HG03060 (cell line): ENCODE results near the gene WDR38.

Experiments used
- ATAC-seq: cut with Tn5 transposase; IDR thresholded peaks from one replicate; pipeline ENCODE4 v1.9.1; 2021; ENCODE audit warnings: low read depth, moderate number of reproducible peaks; ENCODE audit not compliant: unreplicated experiment

Gene WDR38

DNA sequence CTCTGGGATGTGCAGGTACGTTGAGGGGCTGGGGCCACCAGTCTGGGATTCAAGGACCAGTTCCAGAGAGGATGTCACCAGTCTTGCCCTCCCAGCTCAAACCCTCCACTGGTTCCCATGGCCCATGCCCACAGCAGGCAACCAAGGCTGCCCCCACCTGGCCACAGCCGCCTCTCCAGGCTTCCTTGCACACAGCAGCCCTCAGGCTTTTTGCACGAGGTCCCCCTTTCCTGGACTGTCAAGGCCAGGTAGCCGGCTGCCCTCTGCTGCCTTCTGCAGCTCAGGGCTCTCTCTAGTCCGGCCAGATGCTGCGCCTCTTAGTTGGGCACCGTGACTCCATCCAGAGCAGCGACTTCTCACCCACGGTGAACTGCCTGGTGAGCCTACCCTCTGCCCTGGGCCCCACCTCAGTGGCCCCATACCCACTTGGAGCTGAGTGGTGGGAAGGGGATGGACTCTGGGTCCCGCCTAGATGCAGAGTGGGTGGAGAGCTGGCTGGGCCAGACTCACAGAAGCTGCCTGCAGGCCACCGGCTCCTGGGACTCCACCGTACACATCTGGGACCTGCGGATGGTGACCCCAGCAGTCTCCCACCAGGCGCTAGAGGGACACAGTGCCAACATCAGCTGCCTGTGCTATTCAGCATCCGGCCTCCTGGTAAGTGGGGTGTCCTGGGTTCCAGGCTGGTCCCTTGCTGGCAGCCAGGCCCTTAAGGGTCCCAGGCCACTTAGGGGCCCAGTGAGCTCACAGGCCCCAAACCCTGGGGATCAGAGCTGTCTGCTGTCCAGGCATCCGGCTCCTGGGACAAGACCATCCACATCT, 2.9 kb downstream of the WDR38 start:
- no peak for ATAC-seq

DNA sequence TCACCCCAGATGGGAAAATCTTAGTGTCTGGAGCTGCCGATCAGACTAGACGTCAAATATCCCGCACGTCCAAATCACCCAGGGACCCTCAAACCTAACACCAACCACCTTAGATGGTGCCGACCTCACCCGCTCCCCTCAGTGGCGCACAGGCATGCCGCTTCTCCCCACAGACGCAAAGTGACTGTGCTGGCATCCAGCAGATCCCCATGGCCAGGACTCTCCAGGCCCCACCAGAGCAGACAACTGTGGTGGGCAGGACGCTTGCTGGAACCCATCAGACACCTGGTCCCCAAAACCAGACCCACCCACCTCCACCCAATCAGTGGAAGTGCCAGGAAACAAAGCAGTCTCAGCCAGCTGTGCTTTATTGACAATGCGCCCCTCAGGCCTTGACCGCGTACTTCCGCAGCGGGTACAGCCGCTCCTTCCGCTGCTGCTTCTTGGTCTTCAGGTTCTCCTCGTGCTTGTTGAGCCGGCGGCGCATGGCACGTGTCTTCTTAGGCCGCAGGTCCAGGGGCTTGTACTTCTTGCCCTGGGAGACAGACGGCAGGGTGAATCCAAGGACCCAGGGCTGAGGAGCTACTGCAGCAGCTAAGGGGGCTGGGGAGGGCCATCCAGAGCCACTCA, 4.4 kb downstream of the WDR38 start:
- ATAC-seq: no peak

DNA sequence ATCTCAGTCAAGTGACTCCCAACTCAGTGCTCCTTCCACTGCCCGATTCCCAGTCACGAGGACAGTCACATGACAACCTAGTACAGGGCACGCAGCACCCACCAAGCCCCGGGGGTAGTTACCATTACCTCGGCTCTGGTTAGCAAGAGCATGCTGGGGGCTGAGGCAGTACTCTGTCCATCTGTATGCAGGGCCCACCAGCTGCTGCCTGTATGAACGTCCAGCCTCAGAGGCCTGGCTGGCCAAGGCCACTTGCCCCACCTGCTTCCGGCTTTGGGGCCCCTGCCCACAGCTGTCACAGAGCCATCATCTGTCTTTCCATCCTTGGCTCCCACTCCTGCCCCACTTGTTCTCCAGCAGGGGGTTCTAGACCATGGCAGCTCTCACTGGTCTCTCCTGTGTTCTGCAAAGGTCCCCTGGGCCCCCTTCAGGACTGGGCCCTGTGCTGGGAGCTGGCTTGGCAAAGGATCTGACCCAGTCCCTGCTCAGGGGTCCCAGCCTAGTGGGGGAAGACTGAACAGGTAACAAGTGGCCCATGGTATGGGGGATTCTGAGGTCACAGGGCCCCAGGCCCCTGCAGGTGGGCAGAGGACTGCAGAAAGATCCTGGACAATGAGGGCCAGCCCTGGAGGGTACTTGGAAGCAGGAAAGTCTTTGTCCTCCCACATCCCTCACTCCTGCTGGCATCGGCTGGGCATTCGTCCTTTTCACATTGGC, 5.2 kb downstream of the WDR38 start:
- ATAC-seq: no peak

DNA sequence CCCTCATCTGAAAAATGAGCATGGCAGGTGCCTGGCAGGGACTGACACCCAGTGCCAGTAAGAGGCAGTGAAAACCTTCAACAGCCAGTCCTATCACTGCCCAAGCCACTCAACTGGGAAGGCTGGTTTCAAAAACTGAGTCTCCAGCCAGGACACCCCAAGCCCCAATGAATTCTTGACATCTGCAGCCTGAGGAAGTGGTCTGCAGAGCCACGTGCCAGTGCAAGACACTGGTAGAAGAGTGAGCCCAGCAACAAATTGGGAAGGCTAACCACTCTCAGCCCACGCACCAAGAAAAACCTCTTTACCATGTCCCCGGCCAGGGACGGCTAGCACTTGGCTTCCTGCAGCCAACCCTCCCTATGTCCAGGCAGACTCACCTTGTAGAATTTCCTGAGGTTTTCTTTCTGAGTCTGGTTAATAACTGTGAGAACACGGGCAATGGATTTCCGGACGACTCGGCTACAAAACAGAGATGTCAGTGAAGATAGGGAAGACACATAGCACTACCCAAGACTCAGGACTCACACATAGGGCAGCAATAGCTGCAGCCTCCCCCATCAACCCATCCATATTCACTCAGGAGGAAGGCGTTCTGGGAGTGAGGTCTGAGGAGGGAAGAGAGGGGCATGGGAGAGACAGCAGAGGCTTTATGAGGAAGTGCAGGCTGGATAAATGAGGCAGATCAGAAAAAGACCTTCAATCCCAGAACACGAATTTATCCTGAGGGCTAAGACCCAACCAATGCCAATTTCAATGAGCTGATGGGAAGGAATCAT, 6.7 kb downstream of the WDR38 start:
- no peak for ATAC-seq

DNA sequence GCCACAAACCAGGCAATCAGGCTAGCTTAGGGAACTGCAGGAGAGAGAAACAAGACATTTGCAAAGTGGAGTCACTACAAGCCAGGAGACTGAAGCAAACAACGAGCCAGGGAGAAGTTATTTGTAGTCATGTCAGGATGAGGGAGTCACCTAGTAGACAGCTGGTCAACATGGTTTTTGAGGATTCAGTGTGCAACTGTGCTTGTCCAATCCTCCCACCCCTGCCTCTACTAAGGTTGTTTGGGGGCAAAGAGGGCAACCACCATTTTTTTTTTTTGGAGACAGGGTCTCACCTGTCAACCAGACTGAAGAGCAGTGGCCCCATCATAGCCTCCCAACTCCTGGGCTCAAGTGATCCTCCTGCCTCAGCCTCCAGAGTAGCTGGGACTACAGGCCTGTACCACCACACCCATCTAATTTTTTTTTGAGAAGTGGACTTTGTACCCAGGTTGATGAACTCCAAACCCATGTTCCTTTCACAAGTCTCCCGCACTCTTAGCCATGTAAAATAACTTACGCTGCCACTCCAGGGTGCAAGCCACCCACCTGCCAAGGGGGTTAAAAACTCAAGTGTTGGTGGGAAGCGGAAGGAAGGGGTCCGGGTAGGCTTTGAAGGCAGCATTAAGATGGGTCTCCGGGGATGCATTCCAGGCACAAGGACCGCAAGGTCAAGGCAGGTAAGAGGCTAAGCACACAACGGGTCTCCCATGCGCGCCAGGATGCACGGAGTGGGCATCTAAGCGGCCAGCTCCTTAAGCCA, 7.5 kb downstream of the WDR38 start:
- ATAC-seq: no peak

DNA sequence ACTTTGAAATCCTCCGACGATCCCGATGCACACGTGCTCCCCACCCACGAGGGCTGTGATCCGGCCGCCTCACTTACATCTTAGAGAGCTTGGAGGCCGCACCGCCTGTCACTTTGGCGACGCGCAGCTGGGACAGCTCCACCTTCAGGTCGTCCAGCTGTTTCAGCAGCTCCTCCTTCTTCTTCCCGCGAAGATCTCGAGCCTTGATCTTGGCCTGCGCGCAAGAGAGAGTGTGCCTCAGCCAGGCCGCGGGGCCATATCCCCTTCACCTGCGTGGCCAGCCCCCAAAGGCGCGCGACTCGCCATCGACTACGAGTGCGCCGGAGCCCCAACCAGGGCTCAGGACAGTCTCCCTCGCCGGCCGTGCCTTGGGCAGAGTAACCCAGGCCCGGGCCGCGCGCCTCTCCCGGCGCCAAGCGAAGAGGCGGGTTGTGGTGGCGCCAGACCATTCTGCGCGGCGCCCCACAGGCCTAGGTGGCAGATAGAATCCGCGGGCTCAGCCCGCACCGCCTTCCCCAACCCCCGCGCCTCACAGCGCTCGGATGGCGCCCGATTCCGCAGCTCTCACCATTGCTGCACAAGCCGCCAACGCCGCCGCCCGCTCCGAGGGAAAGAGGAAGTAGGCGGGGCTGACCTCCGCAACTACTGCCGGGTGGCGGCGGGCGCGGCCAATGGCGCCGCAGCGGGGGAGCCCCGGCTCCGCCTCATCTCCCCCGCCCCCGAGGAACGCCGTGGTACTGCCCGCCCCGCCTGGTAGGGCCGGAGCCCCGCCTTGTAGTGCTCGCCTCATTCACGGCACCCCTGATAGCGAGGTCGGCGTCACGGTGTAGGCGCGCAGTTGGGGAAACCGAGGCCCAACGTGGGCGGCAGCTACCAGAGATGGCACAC, 8.3 kb downstream of the WDR38 start, which contains the start of the genes ARPC5L and RPL35:
ARPC5L (plus strand) TSS at position 789 of the 888 bp plus-strand sequence. CDS start 7,161 bp downstream, outside the sequence.
RPL35 (minus strand) TSS at position 616 of the 888 bp plus-strand sequence; CDS start at position 571, 45 bp downstream.
- ATAC-seq: peak; percentile 67

DNA sequence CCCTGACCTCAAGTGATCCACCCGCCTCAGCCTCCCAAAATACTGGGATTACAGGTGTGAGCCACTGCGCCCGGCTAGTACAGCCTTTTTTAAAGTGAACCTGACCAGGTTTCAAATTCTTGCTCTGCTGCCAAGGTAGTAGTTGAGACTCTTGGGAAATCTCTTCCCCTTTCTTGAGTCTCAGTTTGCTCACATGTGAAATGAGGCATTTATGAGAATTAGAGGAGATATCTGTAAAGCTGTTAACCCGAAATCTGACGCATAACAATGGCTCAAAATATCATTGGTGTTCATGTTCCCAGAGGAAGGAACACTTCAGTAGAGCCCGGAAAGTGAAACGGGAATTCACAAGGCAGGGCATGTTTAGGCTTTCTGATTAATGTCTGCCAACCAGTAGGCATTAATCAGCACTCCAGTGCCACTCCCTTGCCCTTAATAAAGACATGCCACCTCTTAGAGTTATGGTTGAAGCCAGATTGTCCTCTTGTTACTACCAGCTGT, 10.2 kb downstream of the WDR38 start:
- ATAC-seq: no peak

DNA sequence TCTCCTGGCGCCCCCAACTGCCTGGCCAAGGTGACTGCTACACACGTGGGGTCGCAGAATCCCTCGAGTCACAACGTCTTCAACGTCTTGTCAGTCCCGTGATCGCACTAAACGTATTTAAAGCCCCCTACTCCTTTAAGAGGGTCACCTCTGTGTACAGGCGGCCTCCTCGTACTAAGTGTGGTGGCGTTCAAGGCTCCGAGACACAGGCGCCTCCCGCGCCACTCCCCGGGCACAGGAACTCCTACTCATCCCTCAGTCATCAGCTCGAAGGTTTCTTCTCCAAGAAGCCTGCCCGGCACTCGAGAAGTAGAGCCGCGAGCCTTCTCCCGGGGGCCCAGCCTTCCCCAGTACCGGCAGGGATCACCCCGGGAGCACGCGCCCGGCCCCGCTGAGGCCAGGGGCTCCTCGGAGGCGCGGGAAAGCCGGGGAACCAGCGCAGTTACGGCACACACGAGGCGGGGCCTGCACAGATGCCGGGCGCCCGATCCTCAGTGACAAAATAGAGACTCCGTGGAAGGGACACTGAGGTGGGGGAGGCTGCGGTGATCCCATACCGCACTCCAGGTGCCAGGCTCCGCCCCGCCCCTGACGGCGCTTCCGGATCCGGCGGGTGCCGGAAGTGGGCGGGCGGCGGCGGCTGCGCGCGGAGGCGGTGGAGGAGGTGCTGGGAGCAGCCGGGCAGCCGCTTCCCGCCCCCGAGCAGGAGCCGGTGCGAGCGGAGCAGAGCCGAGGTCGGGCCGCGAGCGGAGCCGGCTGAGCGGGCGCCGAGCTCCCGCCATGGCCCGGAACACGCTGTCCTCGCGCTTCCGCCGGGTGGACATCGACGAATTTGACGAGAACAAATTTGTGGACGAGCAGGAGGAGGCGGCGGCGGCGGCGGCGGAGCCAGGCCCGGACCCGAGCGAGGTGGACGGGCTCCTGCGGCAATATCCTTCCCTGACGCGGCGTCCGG, 15.5 kb downstream of the WDR38 start:
- ATAC-seq: no peak

DNA sequence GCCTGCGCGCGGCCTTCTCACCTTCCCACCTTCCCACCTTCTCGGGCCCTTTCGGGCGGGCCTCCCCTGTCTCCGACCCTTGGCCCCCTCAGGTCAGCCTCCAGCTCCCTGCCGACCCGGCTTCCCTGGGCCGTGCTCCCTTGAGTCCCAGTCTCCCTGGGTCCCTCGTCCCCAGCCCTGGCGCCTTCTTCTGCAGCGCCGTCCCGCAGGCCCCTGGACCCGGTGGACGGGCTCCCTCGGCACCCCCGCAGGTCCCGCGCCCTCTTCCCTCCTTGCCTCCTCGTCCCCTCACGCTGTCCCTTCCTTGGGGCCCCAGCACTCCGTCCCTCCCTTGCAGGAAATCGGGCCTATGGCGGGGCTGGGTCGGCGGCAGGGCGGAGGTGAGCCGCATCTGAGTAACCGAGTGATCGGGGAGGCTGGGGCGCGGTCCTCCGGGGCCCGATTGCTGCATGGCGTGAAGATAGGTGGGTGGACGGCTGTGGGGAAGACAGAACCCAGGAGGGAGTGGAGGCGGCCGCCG, 16.3 kb downstream of the WDR38 start:
- ATAC-seq: no peak

DNA sequence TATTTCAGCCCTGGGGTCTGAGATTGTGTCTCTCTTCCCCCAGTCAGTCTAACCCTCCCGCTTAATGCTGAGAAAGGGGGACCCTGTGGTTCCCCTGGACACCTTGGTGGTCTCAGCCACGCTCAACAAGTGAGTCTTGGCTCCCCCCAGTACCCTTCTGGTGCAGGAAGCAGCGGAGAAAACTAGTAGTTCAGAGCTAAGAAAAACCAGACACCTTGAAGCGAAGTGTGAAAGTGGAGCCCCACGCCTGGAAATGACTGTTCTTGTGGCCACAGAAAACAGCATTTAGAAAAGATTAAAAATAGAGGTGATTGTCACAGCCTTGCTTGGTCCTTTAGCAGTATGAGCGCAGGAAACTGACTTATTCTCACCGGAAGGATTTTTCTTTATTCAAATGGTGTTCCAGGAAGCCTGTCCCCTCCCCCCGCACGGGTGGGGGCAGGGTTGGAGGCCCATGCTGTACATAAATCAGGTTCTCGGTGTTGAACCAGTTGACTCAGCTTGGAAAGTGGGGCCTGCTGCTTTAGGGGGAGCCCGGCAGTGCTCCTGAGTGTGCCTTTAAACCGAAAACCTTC, 16.8 kb downstream of the WDR38 start:
- ATAC-seq: no peak

DNA sequence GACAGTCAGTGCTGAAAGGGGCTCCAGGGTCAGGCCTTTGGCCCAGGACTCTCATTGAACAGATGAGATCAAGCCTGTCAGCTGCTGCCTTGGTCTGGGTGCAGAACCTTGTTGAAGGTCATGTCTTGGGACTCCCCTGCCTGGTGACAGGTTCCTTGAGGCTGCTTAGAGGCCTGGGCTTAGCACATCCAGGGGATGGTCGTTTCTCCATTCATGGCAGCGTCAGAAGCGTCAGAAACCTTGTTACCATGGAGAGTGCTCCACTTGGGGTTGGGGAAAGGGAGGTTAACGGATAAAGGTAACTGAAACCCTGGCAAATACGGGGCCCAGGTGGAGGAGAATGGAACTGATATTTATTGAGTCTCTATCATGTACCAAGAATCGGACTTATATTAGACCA, 17.5 kb downstream of the WDR38 start:
- ATAC-seq: no peak

DNA sequence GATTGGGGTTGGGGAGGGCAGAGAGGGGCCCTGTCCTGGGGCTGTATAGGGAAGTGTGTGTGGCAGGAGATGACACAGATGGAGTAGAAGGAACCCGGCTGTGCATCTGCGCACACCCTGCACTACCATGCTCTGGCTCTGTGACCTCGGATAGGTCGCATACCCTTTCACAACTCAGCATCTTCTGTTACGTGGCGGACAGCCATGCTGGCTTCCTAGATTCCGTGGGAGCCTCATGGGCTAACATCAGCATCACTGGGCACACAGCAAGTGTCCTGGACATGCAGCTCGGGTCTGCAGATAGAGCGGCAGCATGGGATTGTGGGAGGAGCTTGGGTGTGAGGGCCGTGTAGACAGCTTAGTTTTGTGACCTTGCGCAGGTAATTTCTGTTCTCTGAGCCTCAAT, 17.9 kb downstream of the WDR38 start:
- ATAC-seq: no peak

DNA sequence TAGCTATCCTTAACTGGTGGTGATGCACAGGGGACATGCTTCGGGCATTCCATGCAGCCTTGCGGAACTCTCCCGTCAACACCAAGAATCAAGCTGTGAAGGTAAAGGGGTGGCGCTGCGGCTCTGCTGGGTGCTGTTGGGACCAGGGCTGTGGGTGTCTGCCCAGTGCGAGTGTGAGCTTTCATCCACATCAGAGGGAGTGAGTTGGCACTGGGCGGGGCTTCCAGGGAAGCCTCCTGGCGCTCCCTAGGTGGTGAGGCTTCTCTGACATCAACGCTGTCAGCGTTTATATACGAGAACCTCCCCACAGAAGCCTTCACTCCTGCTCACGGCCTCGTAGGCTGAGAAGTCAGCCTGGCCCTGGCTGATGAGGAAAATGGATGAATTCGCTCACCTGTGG, 20.4 kb downstream of the WDR38 start:
- no peak for ATAC-seq

DNA sequence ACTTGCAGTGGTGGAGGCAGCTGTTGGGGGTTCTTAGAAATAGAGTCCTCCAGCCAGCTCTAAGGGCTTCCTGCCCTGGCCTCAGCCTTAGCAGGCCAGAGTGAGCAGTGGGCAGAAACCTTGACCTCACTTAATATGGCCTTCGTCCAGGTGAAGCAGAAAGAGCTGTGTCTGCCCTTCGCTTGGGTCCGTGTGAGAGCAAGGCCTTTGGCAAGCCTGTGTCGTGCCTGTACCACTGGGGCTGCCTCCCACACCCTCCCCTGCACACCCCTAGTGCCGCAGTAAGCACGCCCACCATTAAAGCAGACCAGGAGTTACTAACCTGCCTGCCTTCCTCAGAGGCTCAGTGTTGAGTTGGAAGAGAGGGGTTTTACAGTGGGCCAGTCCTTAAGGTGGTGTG, 22.2 kb downstream of the WDR38 start:
- no peak for ATAC-seq

DNA sequence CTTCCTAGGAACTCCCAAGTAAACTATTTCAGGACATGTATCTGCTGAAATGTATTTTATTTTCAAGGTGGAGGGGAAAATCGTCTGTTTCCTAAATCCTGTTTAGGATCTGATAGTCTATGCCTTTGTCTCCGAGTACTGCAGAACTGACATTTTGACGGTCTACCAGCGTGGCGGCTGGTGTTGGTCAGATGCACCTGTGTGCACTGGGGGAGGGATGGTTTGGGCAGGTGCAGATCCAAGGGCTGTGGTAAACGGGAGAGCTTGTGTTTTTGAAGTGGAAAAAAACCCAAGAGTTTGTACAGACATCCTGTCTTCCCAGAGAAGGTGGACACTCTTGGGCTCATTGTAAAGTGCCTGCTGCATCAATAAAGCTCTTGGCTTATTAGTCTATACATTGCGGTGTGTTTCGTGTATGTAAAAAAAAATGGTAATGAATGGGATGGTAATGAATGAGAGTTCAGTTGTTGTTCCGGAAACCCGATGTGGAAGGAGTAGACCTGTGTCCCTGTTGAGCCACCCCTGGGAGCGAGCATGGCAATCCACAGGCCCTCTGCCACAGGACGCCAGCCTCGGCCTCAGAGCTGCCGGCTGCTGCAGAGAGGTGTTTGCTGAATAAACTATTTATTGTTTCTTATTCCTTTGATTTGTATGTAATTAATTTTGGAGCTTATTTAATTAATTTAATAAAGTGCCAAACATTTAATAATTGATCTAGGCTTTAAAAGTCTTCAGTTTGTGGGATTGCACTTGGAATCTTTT, 23.9 kb downstream of the WDR38 start:
- no peak for ATAC-seq

DNA sequence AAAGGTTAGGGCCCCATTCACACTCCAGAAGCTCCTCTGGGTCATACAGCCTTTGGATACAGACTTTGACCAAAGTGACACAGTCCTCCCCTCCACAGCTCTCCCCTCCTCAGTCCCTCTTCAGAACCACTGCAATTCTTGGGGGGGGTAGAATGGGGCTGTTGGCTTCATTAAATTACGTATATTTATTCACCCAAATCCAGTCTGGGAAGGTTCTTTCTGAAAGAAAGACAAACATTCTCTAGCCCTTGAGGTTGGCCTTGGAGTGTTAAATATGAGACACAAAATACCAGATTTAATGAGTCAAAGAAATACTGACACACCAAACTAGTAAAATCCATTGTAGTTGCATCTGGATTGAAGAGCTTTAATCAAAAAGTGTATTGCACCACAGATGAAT, 24.8 kb downstream of the WDR38 start:
- ATAC-seq: no peak
